ENCODE measurements around the gene SGMS2.

- TF ChIP-seq, protein P1, sequence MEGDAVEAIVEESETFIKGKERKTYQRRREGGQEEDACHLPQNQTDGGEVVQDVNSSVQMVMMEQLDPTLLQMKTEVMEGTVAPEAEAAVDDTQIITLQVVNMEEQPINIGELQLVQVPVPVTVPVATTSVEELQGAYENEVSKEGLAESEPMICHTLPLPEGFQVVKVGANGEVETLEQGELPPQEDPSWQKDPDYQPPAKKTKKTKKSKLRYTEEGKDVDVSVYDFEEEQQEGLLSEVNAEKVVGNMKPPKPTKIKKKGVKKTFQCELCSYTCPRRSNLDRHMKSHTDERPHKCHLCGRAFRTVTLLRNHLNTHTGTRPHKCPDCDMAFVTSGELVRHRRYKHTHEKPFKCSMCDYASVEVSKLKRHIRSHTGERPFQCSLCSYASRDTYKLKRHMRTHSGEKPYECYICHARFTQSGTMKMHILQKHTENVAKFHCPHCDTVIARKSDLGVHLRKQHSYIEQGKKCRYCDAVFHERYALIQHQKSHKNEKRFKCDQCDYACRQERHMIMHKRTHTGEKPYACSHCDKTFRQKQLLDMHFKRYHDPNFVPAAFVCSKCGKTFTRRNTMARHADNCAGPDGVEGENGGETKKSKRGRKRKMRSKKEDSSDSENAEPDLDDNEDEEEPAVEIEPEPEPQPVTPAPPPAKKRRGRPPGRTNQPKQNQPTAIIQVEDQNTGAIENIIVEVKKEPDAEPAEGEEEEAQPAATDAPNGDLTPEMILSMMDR (IDR thresholded peaks at IDR 0.05): no peak
- no peak for TF ChIP-seq POLR2A (IDR thresholded peaks at IDR 0.05)
Measured at GRCh38 chr4:107874024-107874423, 49.3 kb downstream of the SGMS2 start.
